RWPE1 (cell line): Measurements from ENCODE around the gene PLA2G2F.

Experiments used
- CTCF ChIA-PET: fragments of 350-600 bp; sonication (Branson Sonifier 250); formaldehyde crosslinking; extraction: SDS; loops from one replicate; lab custom pipeline; 2021; lab: Yijun Ruan, JAX
- POLR2A ChIA-PET: fragments of 400-600 bp; formaldehyde crosslinking; extraction: SDS; loops from one replicate; lab custom pipeline; 2020; ENCODE audit warnings: antibody characterized with exemption; ENCODE audit not compliant: low non-redundant PET; lab: Yijun Ruan, JAX
- DNase-seq: peaks from one replicate; pipeline ENCODE4 v3.0.0; 2012; ENCODE audit warnings: low spot score
- H3K27ac ChIP-seq: fragments of 450-650 bp; 2 replicates; pipeline ENCODE4 v1.5.1; 2017
- CTCF ChIP-seq: fragments of 450-650 bp; conservative IDR thresholded peaks from 2 replicates; pipeline ENCODE4 v1.5.1; 2017; ENCODE audit warnings: low read depth, mild to moderate bottlenecking

The PLA2G2F gene

DNA sequence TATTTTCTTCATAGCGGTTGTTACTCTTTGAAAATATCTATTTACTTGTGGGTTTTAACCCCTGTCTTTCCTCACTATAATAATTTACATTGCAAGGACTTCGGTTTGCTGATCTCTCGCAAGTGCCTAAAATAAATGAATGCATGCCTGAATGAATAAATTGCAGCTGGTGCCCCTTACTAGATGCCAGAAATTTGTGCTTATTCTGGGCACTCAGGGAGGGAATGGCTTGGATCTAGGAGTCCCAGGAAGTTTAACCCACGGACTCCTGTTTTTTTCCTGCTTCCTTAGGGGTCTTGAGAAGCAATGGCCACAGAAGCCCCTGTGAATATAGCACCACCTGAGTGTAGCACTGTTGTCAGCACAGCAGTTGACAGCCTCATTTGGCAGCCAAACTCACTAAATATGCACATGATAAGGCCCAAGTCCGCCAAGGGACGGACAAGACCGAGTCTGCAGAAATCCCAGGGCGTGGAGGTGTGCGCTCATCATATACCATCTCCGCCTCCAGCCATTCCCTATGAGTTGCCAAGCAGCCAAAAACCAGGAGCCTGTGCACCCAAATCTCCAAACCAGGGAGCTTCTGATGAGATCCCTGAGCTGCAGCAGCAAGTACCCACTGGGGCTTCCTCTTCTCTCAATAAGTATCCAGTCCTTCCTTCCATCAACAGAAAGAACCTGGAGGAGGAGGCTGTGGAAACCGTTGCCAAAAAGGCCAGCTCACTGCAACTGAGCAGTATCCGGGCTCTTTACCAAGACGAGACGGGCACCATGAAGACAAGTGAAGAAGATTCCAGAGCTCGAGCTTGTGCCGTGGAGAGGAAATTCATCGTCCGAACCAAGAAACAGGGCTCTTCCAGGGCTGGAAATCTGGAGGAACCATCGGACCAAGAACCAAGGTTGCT lies 51.4 kb downstream of the PLA2G2F start:
- H3K27ac ChIP-seq: no peak overlapping the region
- ChIA-PET POLR2A (no interaction called here), CTCF (no interaction called here)
- no peak for DNase-seq
- no peak for TF ChIP-seq CTCF

DNA sequence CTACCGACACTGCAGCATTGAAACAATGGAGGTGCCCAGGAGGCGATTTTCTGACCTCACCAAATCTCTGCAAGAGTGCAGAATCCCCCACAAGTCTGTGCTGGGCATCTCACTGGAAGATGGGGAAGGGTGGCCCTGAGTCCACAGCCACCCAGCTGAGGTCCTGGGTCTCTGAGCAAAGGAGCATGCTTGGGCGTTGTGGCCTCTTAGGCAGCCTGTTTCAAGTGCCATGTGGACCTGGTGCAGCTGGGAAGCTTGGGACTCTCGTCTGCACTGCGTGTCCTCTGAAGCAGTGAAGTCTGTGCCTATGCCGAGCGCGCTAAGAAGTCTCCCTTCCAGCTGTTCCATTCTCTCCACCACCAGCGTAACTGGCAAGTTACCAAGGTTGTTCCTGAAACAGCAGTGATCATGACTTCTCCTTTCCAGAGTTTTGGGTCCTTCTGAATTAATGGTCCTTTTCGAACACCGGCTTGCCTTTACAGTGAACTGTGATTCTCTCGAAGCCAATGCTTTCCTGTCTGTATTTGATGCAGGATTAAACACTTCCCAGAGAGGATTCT lies 52.2 kb downstream of the PLA2G2F start:
- H3K27ac ChIP-seq: no peak overlapping the region
- no peak for TF ChIP-seq CTCF
- DNase-seq: no peak
- ChIA-PET POLR2A (no interaction called here), CTCF (interaction anchor here (1.6 kb wide), 1 partner anchor 21 kb away, joined by 5 read pairs; no protein-coding TSS in a partner anchor)

- ChIA-PET POLR2A (no interaction called here), CTCF (interaction anchor here (1.6 kb wide), 1 partner anchor 20 kb away, joined by 5 read pairs; no protein-coding TSS in a partner anchor)
- TF ChIP-seq CTCF: no peak
- no peak overlapping the region for H3K27ac ChIP-seq
- peak; percentile 27 for DNase-seq
Measured at GRCh38 chr1:20192364-20192763, 53.2 kb downstream of the PLA2G2F start.

- no peak for TF ChIP-seq CTCF
- POLR2A ChIA-PET: no interaction called here
- no peak overlapping the region for H3K27ac ChIP-seq
- CTCF ChIA-PET: interaction anchor here (0.6 to 1.6 kb wide), 3 partner anchors 19 to 1020 kb away, joined by 3 to 5 read pairs (median 5); no protein-coding TSS in a partner anchor
- no peak for DNase-seq
Measured at GRCh38 chr1:20192871-20193411, 53.8 kb downstream of the PLA2G2F start.

DNA sequence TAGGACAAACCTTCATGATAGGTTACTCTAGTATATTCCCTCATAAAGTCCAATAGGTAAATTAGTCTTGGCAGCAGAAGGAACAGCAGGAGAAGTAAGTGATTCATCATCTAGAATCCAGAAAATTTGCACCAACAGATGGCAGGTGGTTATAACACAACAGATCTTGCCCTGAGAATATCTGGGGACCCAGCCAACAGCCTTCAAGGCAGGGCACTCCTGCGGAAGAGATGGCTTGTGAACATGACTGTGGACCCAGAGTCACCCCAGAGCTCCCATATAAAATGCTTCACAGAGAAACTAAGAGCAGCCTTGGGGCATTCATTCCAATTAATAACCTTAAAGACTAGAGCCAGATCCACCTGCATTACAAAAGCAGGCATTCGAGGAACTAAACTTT lies 55.1 kb downstream of the PLA2G2F start:
- TF ChIP-seq CTCF: no peak
- POLR2A ChIA-PET: no interaction called here
- no peak overlapping the region for H3K27ac ChIP-seq
- peak; percentile 46 for DNase-seq
- CTCF ChIA-PET: interaction anchor here (0.6 to 1.4 kb wide), 8 partner anchors 14 to 785 kb away, joined by 3 to 9 read pairs (median 4); no protein-coding TSS in a partner anchor

DNA sequence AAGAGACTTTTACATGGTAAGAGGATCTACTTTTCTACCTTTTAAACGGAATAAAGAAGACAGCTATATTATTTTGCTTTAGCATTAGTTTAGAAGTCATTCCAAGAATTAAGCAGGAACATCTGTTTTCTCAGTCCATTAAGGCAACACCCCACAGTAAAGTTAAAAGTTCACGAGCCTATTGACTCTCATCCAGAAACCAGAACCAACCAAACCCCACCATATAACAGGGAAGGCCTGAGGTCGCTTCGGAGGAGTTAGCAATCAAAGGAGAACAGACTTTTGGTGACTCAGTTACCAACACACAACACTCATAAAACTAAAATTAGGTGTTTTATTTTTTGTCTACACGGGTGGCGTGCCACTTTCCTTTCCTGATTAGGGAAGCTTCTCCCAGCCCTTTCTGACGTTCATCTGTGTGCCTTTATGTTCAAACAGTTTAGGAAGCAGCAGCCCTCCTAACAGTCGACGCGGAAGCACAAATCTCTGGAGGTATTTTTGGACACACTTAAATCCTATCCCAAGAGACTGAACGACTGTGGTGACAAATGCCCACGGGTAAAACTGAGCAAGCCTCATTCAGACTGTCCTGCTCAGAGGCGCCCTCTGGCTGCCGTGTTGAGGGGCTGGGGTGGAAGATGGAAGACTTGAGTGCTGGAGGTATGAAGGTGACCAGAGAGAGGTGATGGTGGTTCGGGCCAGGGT lies 55.8 kb downstream of the PLA2G2F start:
- peak; percentile 42 for DNase-seq
- ChIA-PET CTCF (interaction anchor here (0.6 to 1.3 kb wide), 8 partner anchors 15 to 289 kb away, joined by 3 to 4 read pairs (median 3); no protein-coding TSS in a partner anchor), POLR2A (no interaction called here)
- no peak overlapping the region for H3K27ac ChIP-seq
- TF ChIP-seq CTCF: peak; percentile 57
